ENCODE data around the gene CLK1.

Gene CLK1

GRCh38 chr2:200852605-200853004 lies 11.9 kb downstream of the CLK1 start:
- no peak for DNase-seq
- POLR2A ChIA-PET: interaction anchor here (0.7 to 2.0 kb wide), 3 partner anchors 8 to 292 kb away, joined by 3 to 4 read pairs (median 3); no protein-coding TSS in a partner anchor
- H3K36me3 ChIP-seq (ENCODE audit: control insufficient read depth in 4 of 4, insufficient read depth in 4 of 4, low read length in 3 of 4): peaks cover 18 to 69% (median 47%) of the 10 kb centered on the region in 4 experiments
- no peaks in the 10 kb centered on the region for H3K9me3 ChIP-seq (ENCODE audit: control extremely low read depth in 1 of 5, control insufficient read depth in 4 of 5, insufficient read depth in 2 of 5, low read depth in 1 of 5, low read length in 4 of 5)
- H3K27ac ChIP-seq (ENCODE audit: insufficient read depth in 1 of 2, low read depth in 1 of 2, low read length in 2 of 2, poor library complexity in 1 of 2, severe bottlenecking in 2 of 2): no peak overlapping the region
- CTCF ChIA-PET: interaction anchor here (0.6 to 1.7 kb wide), 2 partner anchors 18 to 34 kb away, joined by 3 to 5 read pairs; no protein-coding TSS in a partner anchor
- WGBS (ENCODE audit: insufficient coverage): 100% methylated on average over 1 of the region's 2 CpGs
- no peaks in the 10 kb centered on the region for H3K4me1 ChIP-seq (ENCODE audit: control extremely low read depth in 1 of 4, control insufficient read depth in 4 of 4, insufficient read depth in 4 of 4, low read length in 3 of 4)
- no peak overlapping the region for H3K4me3 ChIP-seq (ENCODE audit: control insufficient read depth in 1 of 7, extremely low read depth in 1 of 7, insufficient read depth in 4 of 7, low read depth in 2 of 7, low read length in 6 of 7)
- no peaks in the 10 kb centered on the region for H3K27me3 ChIP-seq (replicated peaks in 2 of 5; ENCODE audit: control insufficient read depth in 4 of 5, insufficient read depth in 5 of 5, low read length in 4 of 5)

DNA sequence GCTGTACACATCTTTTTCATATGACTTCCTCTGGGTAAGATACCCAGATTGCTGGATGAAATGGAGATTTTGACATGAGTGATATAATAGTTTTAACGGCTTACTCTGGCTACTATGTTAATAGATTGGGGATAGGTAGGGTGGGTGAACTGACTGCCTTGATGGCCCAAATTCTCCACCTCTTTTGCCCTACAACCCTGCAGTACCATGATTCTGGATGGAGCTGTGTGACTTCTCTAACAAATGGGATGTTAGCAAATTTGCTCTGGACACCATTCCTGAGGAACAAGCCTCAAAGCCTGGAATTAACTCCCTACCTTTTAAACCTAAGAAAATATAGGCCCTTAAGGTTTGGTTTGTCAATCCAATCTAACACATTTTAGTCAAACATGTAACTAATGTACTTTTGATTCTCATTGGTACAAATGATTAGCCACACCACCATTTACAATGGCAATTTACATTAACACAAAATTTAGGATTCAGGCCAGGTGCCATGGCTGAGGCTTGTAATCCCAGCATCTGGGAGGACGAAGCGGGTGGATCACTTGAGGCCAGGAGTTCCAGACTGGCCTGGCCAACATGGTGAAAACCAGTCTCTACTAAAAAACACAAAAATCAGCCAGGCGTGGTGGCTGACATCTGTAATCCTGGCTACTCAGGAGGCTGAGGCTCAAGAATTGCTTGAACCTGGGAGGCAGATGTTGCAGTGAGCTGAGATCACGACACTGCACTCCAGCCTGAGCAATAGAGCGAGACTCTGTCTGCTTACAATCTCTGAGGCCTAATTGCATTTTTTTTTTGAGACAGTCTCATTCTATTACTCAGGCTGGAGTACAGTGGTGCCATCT lies 12.8 kb downstream of the CLK1 start:
- no peak overlapping the region for H3K4me3 ChIP-seq (ENCODE audit: control insufficient read depth in 1 of 7, extremely low read depth in 1 of 7, insufficient read depth in 4 of 7, low read depth in 2 of 7, low read length in 6 of 7)
- H3K4me1 ChIP-seq (ENCODE audit: control extremely low read depth in 1 of 4, control insufficient read depth in 4 of 4, insufficient read depth in 4 of 4, low read length in 3 of 4): no peaks in the 10 kb centered on the region
- 94% methylated on average over 5 of the region's 6 CpGs for WGBS (ENCODE audit: insufficient coverage)
- CTCF ChIA-PET: interaction anchor here (1.7 kb wide), 1 partner anchor 33 kb away, joined by 3 read pairs; no protein-coding TSS in a partner anchor
- H3K9me3 ChIP-seq (ENCODE audit: control extremely low read depth in 1 of 5, control insufficient read depth in 4 of 5, insufficient read depth in 2 of 5, low read depth in 1 of 5, low read length in 4 of 5): no peaks in the 10 kb centered on the region
- H3K36me3 ChIP-seq (ENCODE audit: control insufficient read depth in 4 of 4, insufficient read depth in 4 of 4, low read length in 3 of 4): peaks cover 15 to 59% (median 39%) of the 10 kb centered on the region in 4 experiments
- no peak for DNase-seq
- POLR2A ChIA-PET: interaction anchor here (0.7 to 2.0 kb wide), 2 partner anchors 23 to 293 kb away, joined by 3 to 4 read pairs; no protein-coding TSS in a partner anchor
- H3K27me3 ChIP-seq (replicated peaks in 2 of 5; ENCODE audit: control insufficient read depth in 4 of 5, insufficient read depth in 5 of 5, low read length in 4 of 5): no peaks in the 10 kb centered on the region
- H3K27ac ChIP-seq (ENCODE audit: insufficient read depth in 1 of 2, low read depth in 1 of 2, low read length in 2 of 2, poor library complexity in 1 of 2, severe bottlenecking in 2 of 2): no peak overlapping the region

- no peaks in the 10 kb centered on the region for H3K27me3 ChIP-seq (replicated peaks in 2 of 5; ENCODE audit: control insufficient read depth in 4 of 5, insufficient read depth in 5 of 5, low read length in 4 of 5)
- no peak overlapping the region for H3K27ac ChIP-seq (ENCODE audit: insufficient read depth in 1 of 2, low read depth in 1 of 2, low read length in 2 of 2, poor library complexity in 1 of 2, severe bottlenecking in 2 of 2)
- H3K4me3 ChIP-seq (ENCODE audit: control insufficient read depth in 1 of 7, extremely low read depth in 1 of 7, insufficient read depth in 4 of 7, low read depth in 2 of 7, low read length in 6 of 7): no peak overlapping the region
- no peak for DNase-seq
- ChIA-PET CTCF (interaction anchor here (1.2 to 2.2 kb wide), 2 partner anchors 8 to 35 kb away, joined by 3 to 9 read pairs; no protein-coding TSS in a partner anchor), POLR2A (interaction anchor here (0.6 kb wide), 1 partner anchor 1524 kb away, joined by 5 read pairs; no protein-coding TSS in a partner anchor)
- peaks cover 15 to 50% (median 32%) of the 10 kb centered on the region in 4 experiments for H3K36me3 ChIP-seq (ENCODE audit: control insufficient read depth in 4 of 4, insufficient read depth in 4 of 4, low read length in 3 of 4)
- no peaks in the 10 kb centered on the region for H3K9me3 ChIP-seq (ENCODE audit: control extremely low read depth in 1 of 5, control insufficient read depth in 4 of 5, insufficient read depth in 2 of 5, low read depth in 1 of 5, low read length in 4 of 5)
- no peaks in the 10 kb centered on the region for H3K4me1 ChIP-seq (ENCODE audit: control extremely low read depth in 1 of 4, control insufficient read depth in 4 of 4, insufficient read depth in 4 of 4, low read length in 3 of 4)
- WGBS (ENCODE audit: insufficient coverage): 99% methylated on average over 13 of the region's 14 CpGs
These were observed 13.8 kb downstream of the CLK1 start for GRCh38 chr2:200850512-200851256.

DNA sequence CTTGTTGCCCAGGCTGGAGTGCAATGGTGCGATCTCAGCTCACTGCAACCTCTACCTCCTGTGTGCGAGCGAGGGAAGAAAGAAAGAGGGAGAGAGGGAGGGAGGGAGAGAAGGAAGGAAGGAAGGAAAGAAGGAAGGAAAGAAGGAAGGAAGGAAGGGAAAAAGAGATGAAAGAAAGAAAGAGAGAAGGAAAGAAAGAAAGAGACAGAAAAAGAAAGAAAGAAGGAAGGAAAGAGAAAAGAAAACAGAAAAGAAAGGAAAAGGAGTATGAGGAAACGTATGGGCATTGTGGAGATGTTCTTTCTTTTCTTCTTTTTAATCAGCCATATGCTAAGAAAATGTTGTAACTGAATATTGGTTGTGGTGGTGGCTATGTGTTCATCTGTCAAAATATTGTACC lies 16.5 kb downstream of the CLK1 start:
- WGBS (ENCODE audit: insufficient coverage): 94% methylated on average over 3 of the region's 4 CpGs
- ChIA-PET CTCF (interaction anchor here (1.8 kb wide), 1 partner anchor 19 kb away, joined by 6 read pairs; no protein-coding TSS in a partner anchor), POLR2A (interaction anchor here (1.4 kb wide), 1 partner anchor 10 kb away, joined by 5 read pairs; no protein-coding TSS in a partner anchor)
- H3K27me3 ChIP-seq (replicated peaks in 2 of 5; ENCODE audit: control insufficient read depth in 4 of 5, insufficient read depth in 5 of 5, low read length in 4 of 5): no peaks in the 10 kb centered on the region
- H3K4me3 ChIP-seq (ENCODE audit: control insufficient read depth in 1 of 7, extremely low read depth in 1 of 7, insufficient read depth in 4 of 7, low read depth in 2 of 7, low read length in 6 of 7): no peak overlapping the region
- no peak for DNase-seq
- H3K27ac ChIP-seq (ENCODE audit: insufficient read depth in 1 of 2, low read depth in 1 of 2, low read length in 2 of 2, poor library complexity in 1 of 2, severe bottlenecking in 2 of 2): no peak overlapping the region
- H3K4me1 ChIP-seq (ENCODE audit: control extremely low read depth in 1 of 4, control insufficient read depth in 4 of 4, insufficient read depth in 4 of 4, low read length in 3 of 4): no peaks in the 10 kb centered on the region
- peaks cover 4 to 25% (median 15%) of the 10 kb centered on the region in 4 experiments for H3K36me3 ChIP-seq (ENCODE audit: control insufficient read depth in 4 of 4, insufficient read depth in 4 of 4, low read length in 3 of 4)
- H3K9me3 ChIP-seq (ENCODE audit: control extremely low read depth in 1 of 5, control insufficient read depth in 4 of 5, insufficient read depth in 2 of 5, low read depth in 1 of 5, low read length in 4 of 5): no peaks in the 10 kb centered on the region

DNA sequence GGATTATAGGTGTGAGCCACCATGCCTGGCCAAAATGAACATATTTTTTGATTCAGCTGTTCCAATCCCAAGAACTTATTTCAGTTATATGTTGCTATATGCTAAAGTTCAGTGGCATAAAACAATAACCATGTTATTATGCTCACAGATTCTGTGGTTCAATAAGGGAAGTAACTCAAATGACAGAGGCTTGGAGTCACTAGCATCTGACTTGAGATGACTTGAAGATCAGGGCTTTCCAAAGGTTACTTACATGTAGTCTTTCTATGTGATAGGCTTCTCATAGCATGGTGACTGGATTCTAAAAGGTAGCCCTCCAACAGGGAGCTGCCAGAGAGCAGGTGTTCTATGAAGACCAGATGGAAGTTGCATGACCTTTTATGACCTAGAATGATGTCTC lies 17.2 kb downstream of the CLK1 start:
- H3K4me1 ChIP-seq (ENCODE audit: control extremely low read depth in 1 of 4, control insufficient read depth in 4 of 4, insufficient read depth in 4 of 4, low read length in 3 of 4): no peaks in the 10 kb centered on the region
- no peaks in the 10 kb centered on the region for H3K9me3 ChIP-seq (ENCODE audit: control extremely low read depth in 1 of 5, control insufficient read depth in 4 of 5, insufficient read depth in 2 of 5, low read depth in 1 of 5, low read length in 4 of 5)
- H3K27ac ChIP-seq (ENCODE audit: insufficient read depth in 1 of 2, low read depth in 1 of 2, low read length in 2 of 2, poor library complexity in 1 of 2, severe bottlenecking in 2 of 2): no peak overlapping the region
- no peak for DNase-seq
- POLR2A ChIA-PET: no interaction called here
- peaks cover 0 to 18% (median 10%) of the 10 kb centered on the region in 4 experiments for H3K36me3 ChIP-seq (ENCODE audit: control insufficient read depth in 4 of 4, insufficient read depth in 4 of 4, low read length in 3 of 4)
- no peak overlapping the region for H3K4me3 ChIP-seq (ENCODE audit: control insufficient read depth in 1 of 7, extremely low read depth in 1 of 7, insufficient read depth in 4 of 7, low read depth in 2 of 7, low read length in 6 of 7)
- H3K27me3 ChIP-seq (replicated peaks in 2 of 5; ENCODE audit: control insufficient read depth in 4 of 5, insufficient read depth in 5 of 5, low read length in 4 of 5): no peaks in the 10 kb centered on the region
- CTCF ChIA-PET: no interaction called here

DNA sequence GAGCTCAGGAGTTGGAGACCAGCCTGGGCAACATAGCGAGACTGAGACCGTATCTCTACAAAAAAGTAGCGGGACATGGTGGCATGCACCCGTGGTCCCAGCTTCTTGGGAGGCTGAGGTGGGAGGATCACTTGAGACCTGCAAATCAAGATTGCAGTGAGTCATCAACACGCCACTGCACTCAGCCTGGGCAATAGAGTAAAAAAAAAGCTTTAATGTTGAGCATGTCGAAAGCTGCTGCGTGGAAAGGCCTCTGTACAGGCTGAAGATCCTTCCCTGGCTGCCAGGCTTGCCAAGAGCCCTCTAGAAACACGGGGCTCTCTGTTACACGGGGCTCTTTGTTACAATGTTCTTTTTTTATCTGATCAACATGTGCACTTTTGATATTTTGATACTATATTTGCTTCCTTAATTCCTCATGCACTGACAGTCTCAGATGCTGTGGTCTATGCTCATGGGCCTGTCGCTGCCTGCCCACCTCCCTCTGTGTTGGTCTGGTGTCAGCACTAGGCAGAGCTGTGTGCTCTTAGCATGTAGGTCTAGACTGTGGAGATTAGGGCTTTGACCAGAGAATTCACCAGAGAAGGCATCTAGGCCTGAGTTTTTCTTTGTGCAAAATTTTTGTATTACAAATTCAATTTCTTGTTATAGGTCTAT lies 18.7 kb downstream of the CLK1 start:
- H3K27ac ChIP-seq (ENCODE audit: insufficient read depth in 1 of 2, low read depth in 1 of 2, low read length in 2 of 2, poor library complexity in 1 of 2, severe bottlenecking in 2 of 2): no peak overlapping the region
- ChIA-PET POLR2A (interaction anchor here (0.9 kb wide), 1 partner anchor 21 kb away, joined by 3 read pairs; no protein-coding TSS in a partner anchor), CTCF (interaction anchor here (1.0 to 1.4 kb wide), 3 partner anchors 10 to 13 kb away, joined by 3 to 7 read pairs (median 5); no protein-coding TSS in a partner anchor)
- peaks cover 0 to 5% (median 2%) of the 10 kb centered on the region in 4 experiments for H3K36me3 ChIP-seq (ENCODE audit: control insufficient read depth in 4 of 4, insufficient read depth in 4 of 4, low read length in 3 of 4)
- no peaks in the 10 kb centered on the region for H3K4me1 ChIP-seq (ENCODE audit: control extremely low read depth in 1 of 4, control insufficient read depth in 4 of 4, insufficient read depth in 4 of 4, low read length in 3 of 4)
- no peaks in the 10 kb centered on the region for H3K9me3 ChIP-seq (ENCODE audit: control extremely low read depth in 1 of 5, control insufficient read depth in 4 of 5, insufficient read depth in 2 of 5, low read depth in 1 of 5, low read length in 4 of 5)
- no peak overlapping the region for H3K4me3 ChIP-seq (ENCODE audit: control insufficient read depth in 1 of 7, extremely low read depth in 1 of 7, insufficient read depth in 4 of 7, low read depth in 2 of 7, low read length in 6 of 7)
- WGBS (ENCODE audit: insufficient coverage): 98% methylated on average over 7 of the region's 10 CpGs
- H3K27me3 ChIP-seq (replicated peaks in 2 of 5; ENCODE audit: control insufficient read depth in 4 of 5, insufficient read depth in 5 of 5, low read length in 4 of 5): no peaks in the 10 kb centered on the region
- DNase-seq: no peak

Measured in common myeloid progenitor, CD34-positive (primary cell).